ENCODE data around the gene TMEM171.

Gene TMEM171

DNA sequence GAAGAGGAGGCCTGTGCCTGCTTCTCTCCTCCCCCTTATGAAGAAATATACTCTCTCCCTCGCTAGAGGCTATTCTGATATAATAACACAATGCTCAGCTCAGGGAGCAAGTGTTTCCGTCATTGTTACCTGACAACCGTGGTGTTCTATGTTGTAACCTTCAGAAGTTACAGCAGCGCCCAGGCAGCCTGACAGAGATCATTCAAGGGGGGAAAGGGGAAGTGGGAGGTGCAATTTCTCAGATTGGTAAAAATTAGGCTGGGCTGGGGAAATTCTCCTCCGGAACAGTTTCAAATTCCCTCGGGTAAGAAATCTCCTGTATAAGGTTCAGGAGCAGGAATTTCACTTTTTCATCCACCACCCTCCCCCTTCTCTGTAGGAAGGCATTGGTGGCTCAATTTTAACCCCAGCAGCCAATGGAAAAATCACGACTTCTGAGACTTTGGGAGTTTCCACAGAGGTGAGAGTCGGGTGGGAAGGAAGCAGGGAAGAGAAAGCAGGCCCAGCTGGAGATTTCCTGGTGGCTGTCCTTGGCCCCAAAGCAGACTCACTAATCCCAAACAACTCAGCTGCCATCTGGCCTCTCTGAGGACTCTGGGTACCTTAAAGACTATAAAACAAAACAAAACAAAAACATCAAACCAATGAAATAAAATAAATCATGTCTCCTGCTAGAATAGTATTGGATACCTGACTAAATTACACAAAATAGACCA, 53.9 kb downstream of the TMEM171 start:
- Histone ChIP-seq H2AFZ (ENCODE audit: low read length) (no peak overlapping the region), H3K79me2 (ENCODE audit: insufficient read depth, low read length) (no peaks in the 10 kb centered on the region), H3F3A (ENCODE audit: low read depth) (no peaks in the 10 kb centered on the region), H3K4me1 (ENCODE audit: insufficient read depth, low read length, poor library complexity, severe bottlenecking) (no peaks in the 10 kb centered on the region), H3K4me2 (ENCODE audit: low read depth, low read length, poor library complexity, severe bottlenecking) (no peak overlapping the region), H3K4me3 (ENCODE audit: low read length, poor library complexity, severe bottlenecking) (no peak overlapping the region), H3K9me3 (ENCODE audit: insufficient read depth, low read depth, low read length) (no peaks in the 10 kb centered on the region), H3K36me3 (ENCODE audit: insufficient read depth, low read length) (no peaks in the 10 kb centered on the region), H3K9ac (ENCODE audit: low read depth, low read length, poor library complexity, severe bottlenecking) (no peak overlapping the region), H3K9me2 (replicated peaks; ENCODE audit: low read depth, low read length) (no peaks in the 10 kb centered on the region), H3K27me3 (ENCODE audit: insufficient read depth, low read length, poor library complexity, severe bottlenecking) (peaks cover 44% of the 10 kb centered on the region), H4K20me1 (ENCODE audit: insufficient read depth, low read length, poor library complexity, severe bottlenecking) (no peaks in the 10 kb centered on the region)
- TF ChIP-seq, protein P1, sequence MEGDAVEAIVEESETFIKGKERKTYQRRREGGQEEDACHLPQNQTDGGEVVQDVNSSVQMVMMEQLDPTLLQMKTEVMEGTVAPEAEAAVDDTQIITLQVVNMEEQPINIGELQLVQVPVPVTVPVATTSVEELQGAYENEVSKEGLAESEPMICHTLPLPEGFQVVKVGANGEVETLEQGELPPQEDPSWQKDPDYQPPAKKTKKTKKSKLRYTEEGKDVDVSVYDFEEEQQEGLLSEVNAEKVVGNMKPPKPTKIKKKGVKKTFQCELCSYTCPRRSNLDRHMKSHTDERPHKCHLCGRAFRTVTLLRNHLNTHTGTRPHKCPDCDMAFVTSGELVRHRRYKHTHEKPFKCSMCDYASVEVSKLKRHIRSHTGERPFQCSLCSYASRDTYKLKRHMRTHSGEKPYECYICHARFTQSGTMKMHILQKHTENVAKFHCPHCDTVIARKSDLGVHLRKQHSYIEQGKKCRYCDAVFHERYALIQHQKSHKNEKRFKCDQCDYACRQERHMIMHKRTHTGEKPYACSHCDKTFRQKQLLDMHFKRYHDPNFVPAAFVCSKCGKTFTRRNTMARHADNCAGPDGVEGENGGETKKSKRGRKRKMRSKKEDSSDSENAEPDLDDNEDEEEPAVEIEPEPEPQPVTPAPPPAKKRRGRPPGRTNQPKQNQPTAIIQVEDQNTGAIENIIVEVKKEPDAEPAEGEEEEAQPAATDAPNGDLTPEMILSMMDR (conservative IDR thresholded peaks at IDR 0.05; ENCODE audit: low read length), result no peak
- no peak for TF ChIP-seq EZH2phosphoT487 (IDR thresholded peaks at IDR 0.05; ENCODE audit: borderline replicate concordance)

- no peaks in the 10 kb centered on the region for H4K20me1 ChIP-seq (ENCODE audit: insufficient read depth, low read length, poor library complexity, severe bottlenecking)
These were observed 55.9 kb downstream of the TMEM171 start for GRCh38 chr5:73176250-73176649.

GRCh38 chr5:73178265-73178664, 57.9 kb downstream of the TMEM171 start:
- H4K20me1 ChIP-seq (ENCODE audit: insufficient read depth, low read length, poor library complexity, severe bottlenecking), result no peaks in the 10 kb centered on the region
- no peaks in the 10 kb centered on the region for H3K9me2 ChIP-seq (replicated peaks; ENCODE audit: low read depth, low read length)
- H3K4me1 ChIP-seq (ENCODE audit: insufficient read depth, low read length, poor library complexity, severe bottlenecking), result no peaks in the 10 kb centered on the region
- no peak overlapping the region for H3K9ac ChIP-seq (ENCODE audit: low read depth, low read length, poor library complexity, severe bottlenecking)
- H3K9me3 ChIP-seq (ENCODE audit: insufficient read depth, low read depth, low read length), result no peaks in the 10 kb centered on the region
- peaks cover 29% of the 10 kb centered on the region for H3K27me3 ChIP-seq (ENCODE audit: insufficient read depth, low read length, poor library complexity, severe bottlenecking)
- no peaks in the 10 kb centered on the region for H3K36me3 ChIP-seq (ENCODE audit: insufficient read depth, low read length)
- no peaks in the 10 kb centered on the region for H3F3A ChIP-seq (ENCODE audit: low read depth)
- H3K4me2 ChIP-seq (ENCODE audit: low read depth, low read length, poor library complexity, severe bottlenecking), result no peak overlapping the region
- no peak overlapping the region for H2AFZ ChIP-seq (ENCODE audit: low read length)
- H3K4me3 ChIP-seq (ENCODE audit: low read length, poor library complexity, severe bottlenecking), result no peak overlapping the region
- H3K79me2 ChIP-seq (ENCODE audit: insufficient read depth, low read length), result no peaks in the 10 kb centered on the region
- TF ChIP-seq, protein P1 (conservative IDR thresholded peaks at IDR 0.05; ENCODE audit: low read length), result no peak
- no peak for TF ChIP-seq EZH2phosphoT487 (IDR thresholded peaks at IDR 0.05; ENCODE audit: borderline replicate concordance)

More at GRCh38 chr5:73176250-73176649, 55.9 kb downstream of the TMEM171 start:
- Histone ChIP-seq H3K4me3 (ENCODE audit: low read length, poor library complexity, severe bottlenecking) (no peak overlapping the region), H3K9ac (ENCODE audit: low read depth, low read length, poor library complexity, severe bottlenecking) (no peak overlapping the region), H3K4me1 (ENCODE audit: insufficient read depth, low read length, poor library complexity, severe bottlenecking) (no peaks in the 10 kb centered on the region), H3K36me3 (ENCODE audit: insufficient read depth, low read length) (no peaks in the 10 kb centered on the region), H3F3A (ENCODE audit: low read depth) (no peaks in the 10 kb centered on the region), H3K4me2 (ENCODE audit: low read depth, low read length, poor library complexity, severe bottlenecking) (no peak overlapping the region), H3K27me3 (ENCODE audit: insufficient read depth, low read length, poor library complexity, severe bottlenecking) (peaks cover 44% of the 10 kb centered on the region), H2AFZ (ENCODE audit: low read length) (no peak overlapping the region), H3K9me2 (replicated peaks; ENCODE audit: low read depth, low read length) (no peaks in the 10 kb centered on the region), H3K79me2 (ENCODE audit: insufficient read depth, low read length) (no peaks in the 10 kb centered on the region), H3K9me3 (ENCODE audit: insufficient read depth, low read depth, low read length) (no peaks in the 10 kb centered on the region)
- no peak for TF ChIP-seq EZH2phosphoT487 (IDR thresholded peaks at IDR 0.05; ENCODE audit: borderline replicate concordance)
- TF ChIP-seq, protein P1 (conservative IDR thresholded peaks at IDR 0.05; ENCODE audit: low read length), result no peak
